Neural cell (in vitro differentiated cells): ENCODE results near the gene OR51D1. TPM values are rescaled to one million over a fixed set of nuclear protein-coding genes. Genes with fewer than 3 reads are reported as not detected.

Experiments
- H2AFZ ChIP-seq: fragments of 200-600, 300-800 bp; sonication (generic), shearing (Covaris generic); 2 replicates; pipeline ENCODE4 v1.6.0; 2014; ENCODE audit warnings: low read depth, mild to moderate bottlenecking, antibody characterized with exemption, low read length, moderate library complexity
- H3F3A ChIP-seq: fragments of 200-600 bp; shearing (Covaris generic); 2 replicates; pipeline ENCODE4 v1.6.1; 2016; ENCODE audit warnings: mild to moderate bottlenecking, moderate library complexity, mixed read lengths, antibody characterized with exemption, low read length; ENCODE audit not compliant: insufficient read depth, poor library complexity, severe bottlenecking
- H3K27ac ChIP-seq: fragments of 200-600, 300-800 bp; sonication (generic), shearing (Covaris generic); 2 replicates; pipeline ENCODE4 v1.5.1; 2014; ENCODE audit warnings: mild to moderate bottlenecking, low read length, moderate library complexity
- H3K27me3 ChIP-seq: fragments of 300-800, 200-600 bp; sonication (generic), shearing (Covaris generic); 2 replicates; pipeline ENCODE4 v1.6.0; 2014; ENCODE audit warnings: mild to moderate bottlenecking, low read depth, low read length, moderate library complexity; ENCODE audit not compliant: insufficient read depth
- H3K36me3 ChIP-seq: fragments of 300-800, 200-600 bp; sonication (generic), shearing (Covaris generic); 2 replicates; pipeline ENCODE4 v1.5.1; 2014; ENCODE audit warnings: mild to moderate bottlenecking, antibody characterized with exemption, low read length, moderate library complexity; ENCODE audit not compliant: insufficient read depth
- H3K4me2 ChIP-seq: fragments of 300-800, 200-600 bp; sonication (generic), shearing (Covaris generic); 2 replicates; pipeline ENCODE4 v1.6.0; 2014; ENCODE audit warnings: mild to moderate bottlenecking, low read length
- H3K4me3 ChIP-seq: fragments of 300-800, 200-600 bp; sonication (generic), shearing (Covaris generic); 2 replicates; pipeline ENCODE4 v1.5.1; 2014; ENCODE audit warnings: mild to moderate bottlenecking, low read length, moderate library complexity
- H3K79me2 ChIP-seq: fragments of 200-600 bp; shearing (Covaris generic); replicated peaks from 2 replicates; pipeline ENCODE4 v1.6.0; 2014; ENCODE audit warnings: mild to moderate bottlenecking, low read length, moderate library complexity; ENCODE audit not compliant: insufficient read depth
- H3K9ac ChIP-seq: fragments of 300-800, 200-600 bp; sonication (generic), shearing (Covaris generic); 2 replicates; pipeline ENCODE4 v1.6.1; 2016; ENCODE audit warnings: mild to moderate bottlenecking, low read length, mixed read lengths
- H3K9me2 ChIP-seq: fragments of 200-600 bp; shearing (Covaris generic); 2 replicates; pipeline ENCODE4 v1.6.1; 2016; ENCODE audit warnings: mild to moderate bottlenecking, low read length, mixed read lengths; ENCODE audit not compliant: insufficient read depth
- H3K9me3 ChIP-seq: fragments of 200-600, 300-800 bp; sonication (generic), shearing (Covaris generic); 2 replicates; pipeline ENCODE4 v1.6.1; 2016; ENCODE audit warnings: mild to moderate bottlenecking, mixed run types, low read length, moderate library complexity, mixed read lengths
- H4K20me1 ChIP-seq: fragments of 200-600 bp; shearing (Covaris generic); 2 replicates; pipeline ENCODE4 v1.6.1; 2016; ENCODE audit warnings: mild to moderate bottlenecking, mixed run types; ENCODE audit not compliant: insufficient read depth
- CTCF ChIP-seq: fragments of 450-650 bp; IDR thresholded peaks from 2 replicates; pipeline ENCODE4 v1.5.1; 2014; ENCODE audit warnings: antibody characterized with exemption, mild to moderate bottlenecking, moderate library complexity; ENCODE audit not compliant: poor library complexity, severe bottlenecking
- EP300 ChIP-seq: fragments of 450-650 bp; conservative IDR thresholded peaks from 2 replicates; pipeline ENCODE4 v1.6.1; 2014; ENCODE audit warnings: antibody characterized with exemption, mild to moderate bottlenecking, moderate library complexity; ENCODE audit not compliant: poor library complexity, severe bottlenecking
- EZH2 ChIP-seq: fragments of 200-600, 300-800 bp; shearing (Covaris generic), sonication (generic); IDR thresholded peaks from 2 replicates; pipeline ENCODE4 v1.6.1; 2014; ENCODE audit warnings: antibody characterized with exemption, low read length, borderline replicate concordance, mild to moderate bottlenecking; ENCODE audit not compliant: insufficient read depth, poor library complexity, severe bottlenecking
- MXI1 ChIP-seq: fragments of 450-650 bp; conservative IDR thresholded peaks from 2 replicates; pipeline ENCODE4 v1.6.1; 2014; ENCODE audit warnings: antibody characterized with exemption, mild to moderate bottlenecking; ENCODE audit not compliant: poor library complexity, severe bottlenecking
- POLR2AphosphoS5 ChIP-seq: IDR thresholded peaks from 2 replicates; pipeline ENCODE4 v1.6.1; 2012
- RAD21 ChIP-seq: fragments of 450-650 bp; conservative IDR thresholded peaks from 2 replicates; pipeline ENCODE4 v1.6.1; 2014; ENCODE audit warnings: antibody characterized with exemption, mild to moderate bottlenecking, moderate library complexity
- REST ChIP-seq: IDR thresholded peaks from 2 replicates; pipeline ENCODE4 v1.6.1; 2012; ENCODE audit warnings: borderline replicate concordance
- SMC3 ChIP-seq: fragments of 450-650 bp; conservative IDR thresholded peaks from 2 replicates; pipeline ENCODE4 v1.6.1; 2014; ENCODE audit warnings: antibody characterized with exemption, mild to moderate bottlenecking, moderate library complexity; ENCODE audit not compliant: poor library complexity
- TAF1 ChIP-seq: IDR thresholded peaks from 2 replicates; pipeline ENCODE4 v1.6.1; 2012; ENCODE audit warnings: low read depth
- polyA minus RNA-seq: library from RNA; depleted of rRNA, polyadenylated mRNA; stranded (reverse); fragments of >200 nt; gene quantifications from 2 replicates; pipeline ENCODE4 v1.2.3, GENCODE V29; 2014
- polyA plus RNA-seq: library from polyadenylated mRNA; depleted of rRNA; stranded (reverse); fragments of >200 nt; gene quantifications from 2 replicates; pipeline ENCODE4 v1.2.3, GENCODE V29; 2014

The OR51D1 gene
- polyA plus RNA-seq, result not detected in 2 replicates
- not detected in 2 replicates for polyA minus RNA-seq

- Histone ChIP-seq H3K4me2 (no peak within 1 kb of the TSS), H3K79me2 (no peaks in the 10 kb centered on the region), H3K27me3 (no peaks in the 10 kb centered on the region), H3K9ac (no peak within 1 kb of the TSS), H3F3A (no peaks in the 10 kb centered on the region), H3K27ac (no peak within 1 kb of the TSS), H3K9me2 (no peaks in the 10 kb centered on the region), H3K36me3 (no peaks in the 10 kb centered on the region), H4K20me1 (no peaks in the 10 kb centered on the region), H3K9me3 (no peaks in the 10 kb centered on the region), H3K4me3 (peak within 1 kb of the TSS; percentile 33), H2AFZ (no peak within 1 kb of the TSS)
- TF ChIP-seq REST, result no peak
- no peak for TF ChIP-seq POLR2AphosphoS5
- peak; percentile 89 for TF ChIP-seq RAD21
- peak; percentile 90 for TF ChIP-seq CTCF
- TF ChIP-seq SMC3, result peak; percentile 96
Observed at GRCh38 chr11:4636962-4637661, at the start of gene OR51D1. Gene OR51D1 (plus strand): TSS chr11:4637477. CDS start chr11:4639791, 2,314 bp downstream.

DNA sequence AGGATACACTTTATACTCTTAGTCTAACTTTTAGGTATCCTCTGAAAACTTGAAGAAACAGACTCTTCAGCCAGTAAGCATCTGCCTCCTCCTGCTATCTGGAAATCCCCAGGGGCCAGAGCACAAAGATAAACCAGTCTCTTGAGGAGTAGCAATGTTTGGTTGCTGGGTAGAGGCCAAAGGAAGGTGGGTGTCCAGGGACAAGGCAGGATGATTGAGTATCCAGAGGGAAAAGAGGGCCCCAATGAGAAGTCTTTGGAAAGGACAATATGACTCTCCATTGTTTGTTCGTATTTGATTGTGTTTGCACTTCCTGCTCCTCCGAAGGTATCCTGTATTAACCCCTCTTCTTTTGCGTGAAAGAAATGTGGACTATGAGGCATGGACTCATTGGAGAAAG is 48.3 kb upstream of the OR51D1 start:
- Histone ChIP-seq H2AFZ (no peak overlapping the region), H3K27me3 (no peaks in the 10 kb centered on the region), H3K79me2 (no peaks in the 10 kb centered on the region), H3K9me3 (no peaks in the 10 kb centered on the region), H4K20me1 (no peaks in the 10 kb centered on the region), H3K4me3 (no peak overlapping the region), H3K4me2 (no peak overlapping the region), H3K36me3 (no peaks in the 10 kb centered on the region), H3K9ac (no peak overlapping the region), H3K9me2 (no peaks in the 10 kb centered on the region), H3F3A (no peaks in the 10 kb centered on the region), H3K27ac (no peak overlapping the region)
- TF ChIP-seq MXI1, result no peak

GRCh38 chr11:4593739-4594138 is 43.5 kb upstream of the OR51D1 start, which contains the start of gene OR52I1:
Gene OR52I1 (plus strand): TSS chr11:4594039. CDS start chr11:4594039, 0 bp downstream.
- H3K4me3 ChIP-seq, result no peak within 1 kb of the TSS
- no peaks in the 10 kb centered on the region for H4K20me1 ChIP-seq
- H3K27ac ChIP-seq, result no peak within 1 kb of the TSS
- H3K79me2 ChIP-seq, result no peaks in the 10 kb centered on the region
- H3K27me3 ChIP-seq, result no peaks in the 10 kb centered on the region
- H3F3A ChIP-seq, result no peaks in the 10 kb centered on the region
- no peak within 1 kb of the TSS for H2AFZ ChIP-seq
- no peak within 1 kb of the TSS for H3K4me2 ChIP-seq
- H3K36me3 ChIP-seq, result no peaks in the 10 kb centered on the region
- no peaks in the 10 kb centered on the region for H3K9me3 ChIP-seq
- no peak within 1 kb of the TSS for H3K9ac ChIP-seq
- TF ChIP-seq REST, result no peak
- TF ChIP-seq RAD21, result no peak
- no peak for TF ChIP-seq CTCF
- no peak for TF ChIP-seq POLR2AphosphoS5
- no peak for TF ChIP-seq EP300
- no peak for TF ChIP-seq TAF1
- no peak for TF ChIP-seq SMC3
- TF ChIP-seq EZH2, result no peak
- no peak for TF ChIP-seq MXI1
- H3K9me2 ChIP-seq, result no peaks in the 10 kb centered on the region
